K562 (cell line): Measurements from ENCODE around the gene CNRIP1. TPM values are rescaled to one million over a fixed set of nuclear protein-coding genes. Genes with fewer than 3 reads are reported as not detected.

Source experiments
- ATAC-seq: fragments of 200-7000 bp; cut with Tn5 transposase; 3 replicates; pipeline ENCODE4 v1.9.1; 2020; ENCODE audit warnings: moderate library complexity
- BruUV-seq: library from RNA; stranded (reverse); fragments of 400-500 nt; replicated peaks from 2 replicates; lab custom pipeline; 2021; lab: Mats Ljungman, UMichigan
- CTCF ChIA-PET: fragments of 300-600 bp; formaldehyde crosslinking; extraction: SDS; loops from one replicate; lab custom pipeline; 2021; ENCODE audit warnings: low intra/inter-chr PET ratio; lab: Yijun Ruan, JAX
- POLR2A ChIA-PET: fragments of 300-600, 350-650 bp; sonication (Branson Sonifier 250); formaldehyde crosslinking; extraction: SDS; loops from one replicate; lab custom pipeline; 2021; ENCODE audit warnings: antibody characterized with exemption, inconsistent platforms; lab: Yijun Ruan, JAX
- DNase-seq, 4 experiments: peaks; one replicate each; pipeline versions ENCODE4 v3.0.0 to v3.0.0-alpha.2; 2011 to 2018; ENCODE audit warnings: low spot score in 3 of 4, mixed read lengths in 3 of 4; ENCODE audit errors: extremely low read depth in 1 of 4
- FAIRE-seq: peaks from 2 replicates; lab custom pipeline; 2011; peaks lifted over from hg19 to GRCh38; lab: Jason Lieb, UNC
- H2AFZ ChIP-seq: 2 replicates; pipeline ENCODE4 v1.6.0; 2011; ENCODE audit warnings: low read depth, low read length, control low read depth, inconsistent platforms
- H3K27ac ChIP-seq: fragments of 200-600 bp; 3 replicates; pipeline ENCODE4 v1.8.0; 2011; ENCODE audit warnings: low read depth, mild to moderate bottlenecking, control low read depth, inconsistent platforms, low read length, moderate library complexity, mixed read lengths; ENCODE audit errors: extremely low read depth
- H3K27me3 ChIP-seq, 2 experiments: fragments of 300-600 bp in 1 of 2; 2 replicates in 1 of 2; 3 replicates in 1 of 2; pipeline versions ENCODE4 v1.6.0 to v1.8.0; 2011; ENCODE audit warnings: inconsistent platforms in 2 of 2, low read length in 2 of 2, mild to moderate bottlenecking in 1 of 2, mixed read lengths in 1 of 2, moderate library complexity in 1 of 2; ENCODE audit not compliant: control insufficient read depth in 2 of 2, insufficient read depth in 2 of 2
- H3K36me3 ChIP-seq: fragments of 300-600 bp; 3 replicates; pipeline ENCODE4 v1.8.0; 2011; ENCODE audit warnings: mild to moderate bottlenecking, low read length, inconsistent platforms; ENCODE audit not compliant: control insufficient read depth, insufficient read depth
- H3K4me1 ChIP-seq, 2 experiments: fragments of 200-600 bp in 1 of 2; replicated peaks in 1 of 2; 2 replicates in 1 of 2; 3 replicates in 1 of 2; pipeline versions ENCODE4 v1.5.1 to v1.8.0; 2011; ENCODE audit warnings: inconsistent platforms in 2 of 2, low read length in 2 of 2, mild to moderate bottlenecking in 1 of 2, mixed read lengths in 1 of 2, moderate library complexity in 1 of 2; ENCODE audit not compliant: control insufficient read depth in 2 of 2, insufficient read depth in 2 of 2
- H3K4me2 ChIP-seq: 2 replicates; pipeline ENCODE4 v1.6.1; 2011; ENCODE audit warnings: low read length, control low read depth, inconsistent platforms, mixed read lengths; ENCODE audit not compliant: insufficient read depth
- H3K4me3 ChIP-seq: fragments of 200-600 bp; sonication (generic), shearing (Covaris generic); 2 replicates; pipeline ENCODE4 v1.5.1; 2016; ENCODE audit warnings: control low read depth, inconsistent platforms
- H3K79me2 ChIP-seq: fragments of 200-600 bp; 3 replicates; pipeline ENCODE4 v1.8.0; 2011; ENCODE audit warnings: low read length, inconsistent platforms; ENCODE audit not compliant: control insufficient read depth, insufficient read depth
- H3K9ac ChIP-seq, 2 experiments: 2 replicates each; pipeline versions ENCODE4 v1.6.0 to v1.6.1; 2011; ENCODE audit warnings: low read depth in 2 of 2, low read length in 2 of 2, control low read depth in 1 of 2, inconsistent platforms in 1 of 2, mild to moderate bottlenecking in 1 of 2, mixed read lengths in 1 of 2; ENCODE audit not compliant: insufficient read depth in 1 of 2
- H3K9me1 ChIP-seq: one replicate; pipeline ENCODE4 v1.6.0; 2011; ENCODE audit warnings: inconsistent platforms, mild to moderate bottlenecking, low read length, moderate library complexity; ENCODE audit not compliant: control insufficient read depth, insufficient read depth
- H3K9me3 ChIP-seq: replicated peaks from 2 replicates; pipeline ENCODE4 v1.5.1; 2011; ENCODE audit warnings: low read depth, low read length, inconsistent platforms; ENCODE audit not compliant: control insufficient read depth, insufficient read depth
- H4K20me1 ChIP-seq: replicated peaks from 2 replicates; pipeline ENCODE4 v1.6.1; 2011; ENCODE audit warnings: low read length, inconsistent platforms, mixed read lengths; ENCODE audit not compliant: control insufficient read depth, insufficient read depth
- ARHGAP35 ChIP-seq: fragments of 450-650 bp; IDR thresholded peaks from 2 replicates; pipeline ENCODE4 v1.6.1; 2018; ENCODE audit not compliant: partially characterized antibody
- CBX3 ChIP-seq, 2 experiments: IDR thresholded peaks; 1 replicate in 1 of 2; 2 replicates in 1 of 2; pipeline ENCODE4 v1.6.1; 2012; ENCODE audit warnings: inconsistent platforms in 2 of 2, low read length in 2 of 2, borderline replicate concordance in 1 of 2, control low read depth in 1 of 2
- CHD1 ChIP-seq: fragments of 200-600 bp; sonication (generic); IDR thresholded peaks from one replicate; pipeline ENCODE4 v1.6.1; 2012; ENCODE audit warnings: mild to moderate bottlenecking, moderate library complexity, low read length, inconsistent platforms
- ESRRA ChIP-seq: fragments of 450-650 bp; IDR thresholded peaks from 2 replicates; pipeline ENCODE4 v1.6.1; 2014; ENCODE audit warnings: low read depth, mild to moderate bottlenecking, moderate library complexity, borderline replicate concordance
- ETS1 ChIP-seq: conservative IDR thresholded peaks from 2 replicates; pipeline ENCODE4 v1.6.1; 2011; ENCODE audit warnings: low read depth, mild to moderate bottlenecking, low read length; ENCODE audit not compliant: control insufficient read depth
- GABPA ChIP-seq: fragments of 200-800 bp; sonication (Bioruptor generic); conservative IDR thresholded peaks from 2 replicates; pipeline ENCODE4 v1.6.1; 2016; ENCODE audit warnings: low read depth, missing genetic modification characterization, missing compliant biosample characterization
- GTF3C2 ChIP-seq: IDR thresholded peaks from 3 replicates; pipeline ENCODE4 v1.6.1; 2011; ENCODE audit warnings: borderline replicate concordance, mild to moderate bottlenecking, moderate library complexity; ENCODE audit not compliant: insufficient read length; ENCODE audit errors: extremely low read depth
- HNRNPH1 ChIP-seq: fragments of 200-400 bp; formaldehyde crosslinking; optimal IDR thresholded peaks from 2 replicates; pipeline ENCODE3; 2017; ENCODE audit warnings: low read depth, mild to moderate bottlenecking, low read length, moderate library complexity
- SMC3 ChIP-seq: conservative IDR thresholded peaks from 2 replicates; pipeline ENCODE4 v1.6.1; 2011; ENCODE audit warnings: low read depth, low read length, improper control_type of control experiment; ENCODE audit not compliant: insufficient read depth
- TCF7L2 ChIP-seq: fragments of 150-350 bp; IDR thresholded peaks from 2 replicates; pipeline ENCODE4 v1.6.1; 2016; ENCODE audit warnings: low read depth, mild to moderate bottlenecking, low read length, moderate library complexity
- ZEB2 ChIP-seq: fragments of 450-650 bp; IDR thresholded peaks from 2 replicates; pipeline ENCODE4 v1.6.1; 2016
- ZNF41 ChIP-seq: fragments of 250-450 bp; sonication (Bioruptor Pico); conservative IDR thresholded peaks from 2 replicates; pipeline ENCODE4 v1.4.0; 2020; ENCODE audit warnings: mild to moderate bottlenecking
- WGBS: fragments of 100-300 bp; shearing (Covaris generic); methylation state at CpG from one replicate; pipeline ENCODE4 v1.1.6; 2016; ENCODE audit warnings: low coverage, mixed read lengths; ENCODE audit not compliant: insufficient coverage; ENCODE audit errors: missing lambda C conversion rate; 5-methylcytosine and 5-hydroxymethylcytosine counted together
- in situ Hi-C: fragments of 300-500 bp; cut with MboI; formaldehyde crosslinking; loops from 4 replicates; pipeline ENCODE4 v1.15.0; 2018; ENCODE audit warnings: inconsistent platforms, mixed read lengths
- intact Hi-C: fragments of 100-400 bp; cut with micrococcal nuclease; formaldehyde crosslinking; loops from 2 replicates; pipeline ENCODE4 v1.14.2; 2022
- polyA plus RNA-seq, 8 experiments: library from polyadenylated mRNA; depleted of rRNA in 4 of 8; stranded (reverse) in 5 of 8; unstranded in 3 of 8; fragments of >200 nt; fragmentation: Nextera tagmentation in 2 of 8; fragmentation: Illumina TruSeq in 1 of 8; extraction: Ambion mirVana in 2 of 8; extraction: Trizol in 1 of 8; gene quantifications; 2 replicates each; pipeline versions ENCODE4 v1.2.1 to v1.2.3, GENCODE V29; 2011 to 2014; ENCODE audit warnings: inconsistent platforms in 1 of 8, missing spikeins in 1 of 8
- total RNA-seq, 7 experiments: library from RNA; depleted of rRNA in 6 of 7; stranded (reverse); fragments of >200 nt in 6 of 7; fragmentation: Illumina TruSeq in 2 of 7; extraction: Trizol in 2 of 7; gene quantifications; 2 replicates each; pipeline versions ENCODE4 v1.2.1 to v1.2.3, GENCODE V29; 2011 to 2021; ENCODE audit warnings: low replicate concordance in 1 of 7
- TF ChIP-seq, protein P1 (sequence below), 3 experiments: fragments of 200-800 bp in 1 of 3; sonication (Bioruptor generic) in 1 of 3; sonication (generic) in 1 of 3; formaldehyde crosslinking in 1 of 3; IDR thresholded peaks; 2 replicates each; pipeline versions ENCODE4 v1.6.1 to v1.8.0; 2016 to 2022; ENCODE audit warnings: mild to moderate bottlenecking in 2 of 3, missing compliant biosample characterization in 2 of 3, missing genetic modification characterization in 2 of 3, missing genetic modification reagents in 1 of 3
- TF ChIP-seq, protein P2 (sequence below): sonication (generic); formaldehyde crosslinking; IDR thresholded peaks from 2 replicates; pipeline ENCODE4 v1.5.0; 2020; ENCODE audit warnings: missing genetic modification reagents

Gene CNRIP1
- total and polyA plus RNA-seq, 9 of the 15 experiments (the other 6 are each of a cell fraction or from before 2014, with no cell fraction given) = 0.59 to 2.1 (median 1.5) TPM

- H3K9me1 ChIP-seq = no peaks in the 10 kb centered on the region
- in situ Hi-C loops = no loop called here
- H3K79me2 ChIP-seq = no peaks in the 10 kb centered on the region
- H3K4me1 ChIP-seq = peaks cover 14 to 41% of the 10 kb centered on the region in 2 experiments
- no peaks in the 10 kb centered on the region for H4K20me1 ChIP-seq
- H3K27ac ChIP-seq = peak overlapping the region; percentile 77
- FAIRE-seq (peak; percentile 58), DNase-seq (peak; percentile 30 to 77 (median 46)), ATAC-seq (peak; percentile 77)
- H3K27me3 ChIP-seq = no peaks in the 10 kb centered on the region
- intact Hi-C loops = no loop called here
- H3K9ac ChIP-seq = peak overlapping the region; percentile 36 to 59; a peak in 2 of 4 replicates
- ChIA-PET POLR2A (interaction anchor here (0.8 to 1.0 kb wide), 2 partner anchors 23 to 28 kb away, joined by 3 to 4 read pairs; no protein-coding TSS in a partner anchor), CTCF (no interaction called here)
- peak overlapping the region; percentile 91 for H2AFZ ChIP-seq
- no TSS peak for BruUV-seq
- 16% methylated on average over 10 of the region's 10 CpGs for WGBS
- H3K4me2 ChIP-seq = peak overlapping the region; percentile 31
- H3K4me3 ChIP-seq = no peak overlapping the region
- no peaks in the 10 kb centered on the region for H3K36me3 ChIP-seq
- H3K9me3 ChIP-seq = no peaks in the 10 kb centered on the region
- no peak for TF ChIP-seq ARHGAP35
- TF ChIP-seq, protein P1, sequence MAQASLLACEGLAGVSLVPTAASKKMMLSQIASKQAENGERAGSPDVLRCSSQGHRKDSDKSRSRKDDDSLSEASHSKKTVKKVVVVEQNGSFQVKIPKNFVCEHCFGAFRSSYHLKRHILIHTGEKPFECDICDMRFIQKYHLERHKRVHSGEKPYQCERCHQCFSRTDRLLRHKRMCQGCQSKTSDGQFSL (CRISPR knock-in tag; IDR thresholded peaks at IDR 0.05) = no peak
- TF ChIP-seq, protein P1 (tag; IDR thresholded peaks at IDR 0.05) = no peak
- no peak for TF ChIP-seq ETS1
- no peak for TF ChIP-seq SMC3
- 0 out of 2 replicates have a peak, but pooled peaks have one; percentile 26 for TF ChIP-seq ZEB2
- TF ChIP-seq TCF7L2 = no peak
- TF ChIP-seq ZNF41 (CRISPR knock-in tag) = no peak
- TF ChIP-seq HNRNPH1 = no peak
- TF ChIP-seq, protein P2, sequence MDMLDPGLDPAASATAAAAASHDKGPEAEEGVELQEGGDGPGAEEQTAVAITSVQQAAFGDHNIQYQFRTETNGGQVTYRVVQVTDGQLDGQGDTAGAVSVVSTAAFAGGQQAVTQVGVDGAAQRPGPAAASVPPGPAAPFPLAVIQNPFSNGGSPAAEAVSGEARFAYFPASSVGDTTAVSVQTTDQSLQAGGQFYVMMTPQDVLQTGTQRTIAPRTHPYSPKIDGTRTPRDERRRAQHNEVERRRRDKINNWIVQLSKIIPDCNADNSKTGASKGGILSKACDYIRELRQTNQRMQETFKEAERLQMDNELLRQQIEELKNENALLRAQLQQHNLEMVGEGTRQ (CRISPR knock-in tag) = peak; percentile 79
- no peak for TF ChIP-seq ESRRA
- TF ChIP-seq CHD1 = no peak
- TF ChIP-seq CBX3 (IDR thresholded peaks at IDR 0.05; ENCODE audit: borderline replicate concordance in 1 of 2, low read length in 2 of 2) = no peak
- TF ChIP-seq GABPA (tag) = 0 out of 2 replicates have a peak, but pooled peaks have one; percentile 2
- TF ChIP-seq GTF3C2 = no peak
Observed at GRCh38 chr2:68287580-68288441, 31.9 kb downstream of the CNRIP1 start.
